ENCODE data around the gene DKK3.

DKK3 gene

DNA sequence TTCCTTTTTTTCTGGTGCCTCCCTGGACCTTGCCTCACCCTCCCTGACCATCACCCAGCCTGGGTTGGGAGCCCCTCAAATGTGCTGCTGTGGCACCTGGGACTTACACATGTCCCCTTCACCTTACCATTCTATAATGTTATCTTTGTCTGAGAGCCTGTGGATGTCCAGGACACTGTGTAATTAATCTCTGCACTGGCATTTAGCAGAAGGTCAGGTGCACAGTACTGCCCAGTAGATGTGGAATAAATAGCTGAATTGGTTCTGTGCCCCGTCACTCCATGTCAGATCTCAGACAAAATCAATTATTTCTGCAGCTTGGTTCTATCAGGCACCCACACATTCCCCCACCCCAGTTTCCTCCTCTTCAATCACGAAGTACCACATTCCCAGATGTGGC is 19.9 kb upstream of the DKK3 start:
- Histone ChIP-seq H3K27ac (no peak overlapping the region), H3K4me3 (no peak overlapping the region)
- TF ChIP-seq CTCF (IDR thresholded peaks at IDR 0.05) = no peak
- no peak for DNase-seq (ENCODE audit: low spot score)

DNA sequence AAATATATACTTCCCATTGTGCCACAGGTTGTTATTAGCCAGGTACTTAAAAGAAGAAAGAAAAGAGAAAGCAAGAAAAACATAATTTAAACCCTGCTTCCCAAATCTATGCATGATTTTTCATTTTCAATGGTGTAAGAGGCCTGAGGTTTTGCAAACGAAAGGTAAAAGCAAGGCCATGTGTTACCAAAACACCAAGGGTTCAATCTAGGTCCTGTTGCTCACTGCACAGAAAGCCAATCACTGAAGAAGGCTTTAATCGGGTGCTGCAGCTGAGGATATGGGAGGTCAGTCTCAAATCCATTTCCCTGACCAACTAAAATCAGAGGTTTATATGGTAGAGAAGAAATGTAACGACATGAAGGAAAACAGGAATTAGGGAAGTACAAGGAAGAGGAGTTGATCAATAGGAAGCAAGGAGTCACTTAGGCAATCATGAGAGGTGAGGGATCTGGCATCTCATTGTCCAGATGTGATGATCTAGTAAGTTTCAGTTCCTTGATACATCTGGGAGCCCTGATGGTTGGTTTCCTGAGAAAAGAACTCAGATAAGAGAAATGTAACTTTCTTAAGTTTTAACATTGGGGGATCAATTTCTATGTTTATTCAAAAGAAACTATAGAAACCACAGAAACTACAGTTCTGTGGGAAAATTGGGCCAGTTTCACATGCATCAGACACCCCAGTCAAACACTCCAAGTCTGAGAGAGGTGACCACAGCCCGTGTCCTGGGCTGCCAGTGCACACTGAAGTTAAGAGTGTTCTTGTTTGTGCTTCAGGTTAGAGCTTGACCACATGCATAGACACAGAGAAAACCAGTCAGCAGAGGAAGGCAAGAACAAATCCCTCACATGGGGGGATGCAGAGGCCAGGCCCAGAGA is 18.1 kb upstream of the DKK3 start:
- no peak for TF ChIP-seq CTCF (IDR thresholded peaks at IDR 0.05)
- no peak overlapping the region for H3K27ac ChIP-seq
- H3K4me3 ChIP-seq = no peak overlapping the region
- DNase-seq (ENCODE audit: low spot score) = no peak

DNA sequence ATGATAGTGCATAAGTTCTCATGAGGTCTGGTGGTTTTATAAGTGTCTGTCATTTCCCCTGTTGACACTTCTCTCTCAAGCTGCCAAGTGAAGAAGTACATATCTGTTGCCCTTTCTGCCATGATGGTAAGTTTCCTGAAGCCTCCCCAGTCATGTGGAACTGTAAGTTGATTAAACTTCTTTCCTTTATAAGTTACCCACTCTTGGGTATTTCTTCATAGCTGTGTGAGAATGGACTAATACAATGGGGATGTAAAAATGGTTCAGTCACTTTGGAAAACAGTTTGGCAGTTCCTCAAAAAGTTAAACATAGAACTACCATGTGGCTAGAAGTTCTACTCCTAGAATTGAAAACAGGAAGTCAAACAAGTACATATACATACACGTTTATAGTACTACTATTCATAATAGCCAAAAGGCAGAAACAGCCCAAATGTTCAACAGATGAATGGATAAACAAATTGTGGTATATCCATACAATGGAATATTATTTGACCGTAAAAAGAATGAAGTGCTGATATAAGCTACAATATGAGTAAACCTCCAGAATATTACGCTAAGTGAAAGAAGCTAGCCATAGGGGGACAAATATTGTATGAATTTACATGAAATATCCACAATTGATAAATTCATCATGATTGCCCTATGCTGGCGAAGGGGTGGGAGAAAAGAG is 16.0 kb upstream of the DKK3 start:
- Histone ChIP-seq H3K27ac (no peak overlapping the region), H3K4me3 (no peak overlapping the region)
- no peak for DNase-seq (ENCODE audit: low spot score)
- no peak for TF ChIP-seq CTCF (IDR thresholded peaks at IDR 0.05)

GRCh38 chr11:12023015-12023414 is 14.6 kb upstream of the DKK3 start:
- no peak for TF ChIP-seq CTCF (IDR thresholded peaks at IDR 0.05)
- Histone ChIP-seq H3K27ac (no peak overlapping the region), H3K4me3 (no peak overlapping the region)
- DNase-seq (ENCODE audit: low spot score) = no peak

- H3K4me3 ChIP-seq = no peak overlapping the region
- H3K27ac ChIP-seq = no peak overlapping the region
- no peak for DNase-seq (ENCODE audit: low spot score)
- TF ChIP-seq CTCF (IDR thresholded peaks at IDR 0.05) = no peak
Measured at GRCh38 chr11:12020546-12020945, 12.1 kb upstream of the DKK3 start.

DNA sequence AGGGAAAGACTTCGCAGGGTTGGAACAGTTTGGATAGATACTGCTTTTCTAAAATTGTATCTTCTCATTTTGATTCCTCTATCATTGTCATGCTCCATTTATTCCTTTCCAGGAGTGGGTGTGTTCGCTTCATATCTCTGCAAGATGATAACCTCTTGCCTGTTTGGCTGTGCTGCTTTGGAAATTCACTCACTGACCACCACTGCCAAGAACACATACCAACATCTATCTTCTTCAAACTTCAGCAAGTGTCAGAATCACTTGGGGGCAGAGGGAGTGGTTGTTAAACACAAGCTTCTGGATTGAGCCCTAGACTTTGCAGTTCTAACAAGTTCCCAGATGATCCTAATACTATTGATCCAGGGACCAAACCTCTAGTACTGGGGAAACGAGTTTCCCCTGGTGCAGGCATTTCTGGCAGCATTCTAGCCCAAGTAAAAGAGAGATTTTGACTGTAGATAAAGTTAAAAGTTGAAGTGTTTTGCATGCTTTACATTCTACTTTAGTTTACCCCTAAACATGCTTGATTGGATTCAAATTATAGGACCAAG is 11.5 kb upstream of the DKK3 start:
- Histone ChIP-seq H3K27ac (peak overlapping the region; percentile 77 to 93), H3K4me3 (peak overlapping the region; percentile 50)
- DNase-seq (ENCODE audit: low spot score) = no peak
- TF ChIP-seq CTCF (IDR thresholded peaks at IDR 0.05) = no peak
